Measurements from ENCODE around the gene ANXA11.
A peak's percentile ranks its signal among the peaks of the same experiment; 100 is the strongest.

DNA sequence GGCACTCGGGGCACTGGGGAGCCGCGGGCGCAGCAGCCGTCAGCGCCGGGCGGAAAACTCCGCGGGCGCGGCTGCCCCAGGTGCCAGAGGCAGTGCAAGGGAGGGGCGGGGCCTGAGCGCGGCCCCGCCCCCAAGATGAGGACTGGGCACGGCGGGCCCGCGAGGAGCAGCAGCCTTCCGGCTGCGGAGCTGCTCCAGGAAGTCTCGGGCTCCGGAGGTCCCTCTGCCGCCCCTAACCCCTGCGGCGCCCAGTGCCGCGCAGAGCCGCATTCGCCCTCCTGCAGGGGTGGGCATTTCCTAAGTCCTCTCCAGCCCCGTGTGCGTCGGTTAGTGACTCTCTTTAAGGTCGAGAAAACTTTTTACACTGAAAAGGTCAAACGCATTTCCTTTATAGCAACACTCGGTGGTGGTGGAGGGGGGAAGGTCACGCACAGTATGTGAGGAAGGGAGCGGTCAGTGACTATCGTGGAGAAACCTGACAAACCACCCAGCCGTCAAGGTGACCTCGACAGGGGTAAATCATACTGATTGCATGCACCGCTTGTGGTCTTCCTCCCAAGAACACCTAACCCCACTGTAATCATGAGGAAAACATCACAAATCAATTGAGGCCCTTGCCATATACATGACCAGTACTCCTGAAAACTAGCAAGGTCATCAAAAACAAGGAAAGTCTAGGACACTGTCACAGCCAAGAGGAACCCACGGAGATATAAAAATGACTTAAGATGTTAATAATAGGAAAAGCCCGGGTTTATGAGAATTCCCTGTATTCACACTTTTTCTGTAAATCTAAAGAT, at the start of gene ANXA11:
- peak; percentile 73 for TF ChIP-seq TAF1 (IDR thresholded peaks at IDR 0.05; ENCODE audit: low read depth, low read length)
- TF ChIP-seq, protein P1, sequence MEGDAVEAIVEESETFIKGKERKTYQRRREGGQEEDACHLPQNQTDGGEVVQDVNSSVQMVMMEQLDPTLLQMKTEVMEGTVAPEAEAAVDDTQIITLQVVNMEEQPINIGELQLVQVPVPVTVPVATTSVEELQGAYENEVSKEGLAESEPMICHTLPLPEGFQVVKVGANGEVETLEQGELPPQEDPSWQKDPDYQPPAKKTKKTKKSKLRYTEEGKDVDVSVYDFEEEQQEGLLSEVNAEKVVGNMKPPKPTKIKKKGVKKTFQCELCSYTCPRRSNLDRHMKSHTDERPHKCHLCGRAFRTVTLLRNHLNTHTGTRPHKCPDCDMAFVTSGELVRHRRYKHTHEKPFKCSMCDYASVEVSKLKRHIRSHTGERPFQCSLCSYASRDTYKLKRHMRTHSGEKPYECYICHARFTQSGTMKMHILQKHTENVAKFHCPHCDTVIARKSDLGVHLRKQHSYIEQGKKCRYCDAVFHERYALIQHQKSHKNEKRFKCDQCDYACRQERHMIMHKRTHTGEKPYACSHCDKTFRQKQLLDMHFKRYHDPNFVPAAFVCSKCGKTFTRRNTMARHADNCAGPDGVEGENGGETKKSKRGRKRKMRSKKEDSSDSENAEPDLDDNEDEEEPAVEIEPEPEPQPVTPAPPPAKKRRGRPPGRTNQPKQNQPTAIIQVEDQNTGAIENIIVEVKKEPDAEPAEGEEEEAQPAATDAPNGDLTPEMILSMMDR (IDR thresholded peaks at IDR 0.05; ENCODE audit: control extremely low read depth in 1 of 3, insufficient read depth in 1 of 3, low read depth in 1 of 3, low read length in 3 of 3), result no peak
- TF ChIP-seq RNF2 (IDR thresholded peaks at IDR 0.05; ENCODE audit: borderline replicate concordance, low read depth, low read length, missing control alignments, poor library complexity, severe bottlenecking), result no peak
- no peak for TF ChIP-seq EP300 (IDR thresholded peaks at IDR 0.05; ENCODE audit: borderline replicate concordance in 1 of 2, low read depth in 2 of 2, low read length in 2 of 2)
- TF ChIP-seq POLR2AphosphoS5 (IDR thresholded peaks at IDR 0.05; ENCODE audit: low read depth, low read length), result no peak
- TF ChIP-seq, protein P2, sequence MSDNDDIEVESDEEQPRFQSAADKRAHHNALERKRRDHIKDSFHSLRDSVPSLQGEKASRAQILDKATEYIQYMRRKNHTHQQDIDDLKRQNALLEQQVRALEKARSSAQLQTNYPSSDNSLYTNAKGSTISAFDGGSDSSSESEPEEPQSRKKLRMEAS (IDR thresholded peaks at IDR 0.05), result peak; percentile 14
- no peak for TF ChIP-seq RAD21 (IDR thresholded peaks at IDR 0.05 in 1 of 2, conservative IDR thresholded peaks at IDR 0.05 in 1 of 2; ENCODE audit: low read depth in 2 of 2, low read length in 2 of 2)
- TF ChIP-seq SRF (IDR thresholded peaks at IDR 0.05; ENCODE audit: low read depth, low read length), result no peak
- TF ChIP-seq, protein P3, sequence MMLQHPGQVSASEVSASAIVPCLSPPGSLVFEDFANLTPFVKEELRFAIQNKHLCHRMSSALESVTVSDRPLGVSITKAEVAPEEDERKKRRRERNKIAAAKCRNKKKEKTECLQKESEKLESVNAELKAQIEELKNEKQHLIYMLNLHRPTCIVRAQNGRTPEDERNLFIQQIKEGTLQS (IDR thresholded peaks at IDR 0.05; ENCODE audit: insufficient read depth, low read depth, low read length), result no peak
- TF ChIP-seq, protein P4, sequence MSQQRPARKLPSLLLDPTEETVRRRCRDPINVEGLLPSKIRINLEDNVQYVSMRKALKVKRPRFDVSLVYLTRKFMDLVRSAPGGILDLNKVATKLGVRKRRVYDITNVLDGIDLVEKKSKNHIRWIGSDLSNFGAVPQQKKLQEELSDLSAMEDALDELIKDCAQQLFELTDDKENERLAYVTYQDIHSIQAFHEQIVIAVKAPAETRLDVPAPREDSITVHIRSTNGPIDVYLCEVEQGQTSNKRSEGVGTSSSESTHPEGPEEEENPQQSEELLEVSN (IDR thresholded peaks at IDR 0.05), result no peak
- TF ChIP-seq JUN (IDR thresholded peaks at IDR 0.05; ENCODE audit: low read depth, low read length), result no peak
- TF ChIP-seq TCF12 (IDR thresholded peaks at IDR 0.05; ENCODE audit: low read depth, low read length), result 0 out of 2 replicates have a peak, but pooled peaks have one; percentile 32
- peak in 1 of 2 experiments; percentile 78; a peak in 2 of 3 replicates for TF ChIP-seq POLR2A (IDR thresholded peaks at IDR 0.05; ENCODE audit: control extremely low read depth in 1 of 2, low read depth in 2 of 2, low read length in 2 of 2)
- no peak for TF ChIP-seq ZNF274 (IDR thresholded peaks at IDR 0.05; ENCODE audit: borderline replicate concordance, extremely low read depth, low read length)
